ENCODE data around the gene MYCBP2. TPM values are rescaled to one million over a fixed set of nuclear protein-coding genes. Genes with fewer than 3 reads are reported as not detected.
"Not testable (repeated sequence)": the region's sequence is repeated elsewhere in the genome, so short reads cannot be mapped to it uniquely, and the experiment has no call there.

MYCBP2 gene
- total RNA-seq, 1 donor = 155 TPM

GRCh38 chr13:77291774-77292173 is 35.1 kb downstream of the MYCBP2 start:
- Histone ChIP-seq H4K20me1 (ENCODE audit: insufficient read depth, low read length) (no peaks in the 10 kb centered on the region), H2AFZ (ENCODE audit: low read length) (no peak overlapping the region), H3K4me1 (ENCODE audit: insufficient read depth, low read length) (no peaks in the 10 kb centered on the region), H3K4me3 (ENCODE audit: insufficient read depth, low read length) (no peak overlapping the region), H3K27me3 (ENCODE audit: insufficient read depth, low read length) (no peaks in the 10 kb centered on the region), H3K36me3 (ENCODE audit: insufficient read depth, low read length) (peaks cover 19% of the 10 kb centered on the region), H3K79me2 (ENCODE audit: insufficient read depth, low read length) (peaks cover 3% of the 10 kb centered on the region), H3K4me2 (ENCODE audit: insufficient read depth, low read length) (no peak overlapping the region), H3K27ac (ENCODE audit: low read depth, low read length) (no peak overlapping the region), H3K9me3 (ENCODE audit: low read depth, low read length) (no peaks in the 10 kb centered on the region)
- TF ChIP-seq, protein P1, sequence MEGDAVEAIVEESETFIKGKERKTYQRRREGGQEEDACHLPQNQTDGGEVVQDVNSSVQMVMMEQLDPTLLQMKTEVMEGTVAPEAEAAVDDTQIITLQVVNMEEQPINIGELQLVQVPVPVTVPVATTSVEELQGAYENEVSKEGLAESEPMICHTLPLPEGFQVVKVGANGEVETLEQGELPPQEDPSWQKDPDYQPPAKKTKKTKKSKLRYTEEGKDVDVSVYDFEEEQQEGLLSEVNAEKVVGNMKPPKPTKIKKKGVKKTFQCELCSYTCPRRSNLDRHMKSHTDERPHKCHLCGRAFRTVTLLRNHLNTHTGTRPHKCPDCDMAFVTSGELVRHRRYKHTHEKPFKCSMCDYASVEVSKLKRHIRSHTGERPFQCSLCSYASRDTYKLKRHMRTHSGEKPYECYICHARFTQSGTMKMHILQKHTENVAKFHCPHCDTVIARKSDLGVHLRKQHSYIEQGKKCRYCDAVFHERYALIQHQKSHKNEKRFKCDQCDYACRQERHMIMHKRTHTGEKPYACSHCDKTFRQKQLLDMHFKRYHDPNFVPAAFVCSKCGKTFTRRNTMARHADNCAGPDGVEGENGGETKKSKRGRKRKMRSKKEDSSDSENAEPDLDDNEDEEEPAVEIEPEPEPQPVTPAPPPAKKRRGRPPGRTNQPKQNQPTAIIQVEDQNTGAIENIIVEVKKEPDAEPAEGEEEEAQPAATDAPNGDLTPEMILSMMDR (IDR thresholded peaks at IDR 0.05; ENCODE audit: extremely low read depth, low read depth, low read length) = no peak
- DNase-seq (ENCODE audit: insufficient read length, low spot score, missing footprints) = no peak

DNA sequence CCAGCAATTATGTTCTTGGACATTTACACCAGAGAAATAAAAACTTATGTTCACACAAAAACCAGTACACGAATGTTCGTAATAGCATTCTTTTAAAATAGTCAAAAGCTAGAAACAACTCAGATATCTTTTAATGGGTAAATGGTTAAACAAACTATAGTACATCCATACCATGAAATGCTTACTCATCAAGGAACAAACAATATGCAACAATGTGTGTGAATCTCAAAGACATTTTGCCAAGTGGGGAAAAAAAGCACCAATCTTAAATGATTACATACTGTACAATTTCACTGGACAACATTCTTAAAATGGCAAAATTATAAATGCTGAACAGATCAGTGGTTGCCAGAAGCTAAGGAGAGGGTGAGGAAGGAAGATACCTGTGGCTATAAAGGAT is 36.6 kb downstream of the MYCBP2 start:
- no peaks in the 10 kb centered on the region for H4K20me1 ChIP-seq (ENCODE audit: insufficient read depth, low read length)
- H3K27ac ChIP-seq (ENCODE audit: low read depth, low read length) = no peak overlapping the region
- H3K79me2 ChIP-seq (ENCODE audit: insufficient read depth, low read length) = no peaks in the 10 kb centered on the region
- H3K4me2 ChIP-seq (ENCODE audit: insufficient read depth, low read length) = no peak overlapping the region
- H3K36me3 ChIP-seq (ENCODE audit: insufficient read depth, low read length) = peaks cover 15% of the 10 kb centered on the region
- no peak overlapping the region for H3K4me3 ChIP-seq (ENCODE audit: insufficient read depth, low read length)
- no peak for DNase-seq (ENCODE audit: insufficient read length, low spot score, missing footprints)
- H3K9me3 ChIP-seq (ENCODE audit: low read depth, low read length) = no peaks in the 10 kb centered on the region
- no peaks in the 10 kb centered on the region for H3K4me1 ChIP-seq (ENCODE audit: insufficient read depth, low read length)
- H2AFZ ChIP-seq (ENCODE audit: low read length) = no peak overlapping the region
- H3K27me3 ChIP-seq (ENCODE audit: insufficient read depth, low read length) = no peaks in the 10 kb centered on the region
- TF ChIP-seq, protein P1 (IDR thresholded peaks at IDR 0.05; ENCODE audit: extremely low read depth, low read depth, low read length) = no peak

GRCh38 chr13:77289851-77290250 is 37.0 kb downstream of the MYCBP2 start:
- no peaks in the 10 kb centered on the region for H3K4me1 ChIP-seq (ENCODE audit: insufficient read depth, low read length)
- H3K79me2 ChIP-seq (ENCODE audit: insufficient read depth, low read length) = no peaks in the 10 kb centered on the region
- DNase-seq (ENCODE audit: insufficient read length, low spot score, missing footprints) = no peak
- H3K9me3 ChIP-seq (ENCODE audit: low read depth, low read length) = no peaks in the 10 kb centered on the region
- H3K4me2 ChIP-seq (ENCODE audit: insufficient read depth, low read length) = no peak overlapping the region
- TF ChIP-seq, protein P1 (IDR thresholded peaks at IDR 0.05; ENCODE audit: extremely low read depth, low read depth, low read length) = no peak
- no peak overlapping the region for H3K27ac ChIP-seq (ENCODE audit: low read depth, low read length)
- no peak overlapping the region for H2AFZ ChIP-seq (ENCODE audit: low read length)
- H4K20me1 ChIP-seq (ENCODE audit: insufficient read depth, low read length) = no peaks in the 10 kb centered on the region
- no peaks in the 10 kb centered on the region for H3K27me3 ChIP-seq (ENCODE audit: insufficient read depth, low read length)
- peaks cover 14% of the 10 kb centered on the region for H3K36me3 ChIP-seq (ENCODE audit: insufficient read depth, low read length)
- H3K4me3 ChIP-seq (ENCODE audit: insufficient read depth, low read length) = no peak overlapping the region

GRCh38 chr13:77285632-77286031 is 41.3 kb downstream of the MYCBP2 start:
- H3K4me1 ChIP-seq (ENCODE audit: insufficient read depth, low read length); H4K20me1 ChIP-seq (ENCODE audit: insufficient read depth, low read length); H3K79me2 ChIP-seq (ENCODE audit: insufficient read depth, low read length); H2AFZ ChIP-seq (ENCODE audit: low read length); H3K9me3 ChIP-seq (ENCODE audit: low read depth, low read length); H3K27ac ChIP-seq (ENCODE audit: low read depth, low read length); H3K36me3 ChIP-seq (ENCODE audit: insufficient read depth, low read length); DNase-seq (ENCODE audit: insufficient read length, low spot score, missing footprints); H3K27me3 ChIP-seq (ENCODE audit: insufficient read depth, low read length); H3K4me3 ChIP-seq (ENCODE audit: insufficient read depth, low read length); H3K4me2 ChIP-seq (ENCODE audit: insufficient read depth, low read length): not testable (repeated sequence)

Data from osteoblast (primary cell).